ENCODE measurements around the gene HSPG2.

DNA sequence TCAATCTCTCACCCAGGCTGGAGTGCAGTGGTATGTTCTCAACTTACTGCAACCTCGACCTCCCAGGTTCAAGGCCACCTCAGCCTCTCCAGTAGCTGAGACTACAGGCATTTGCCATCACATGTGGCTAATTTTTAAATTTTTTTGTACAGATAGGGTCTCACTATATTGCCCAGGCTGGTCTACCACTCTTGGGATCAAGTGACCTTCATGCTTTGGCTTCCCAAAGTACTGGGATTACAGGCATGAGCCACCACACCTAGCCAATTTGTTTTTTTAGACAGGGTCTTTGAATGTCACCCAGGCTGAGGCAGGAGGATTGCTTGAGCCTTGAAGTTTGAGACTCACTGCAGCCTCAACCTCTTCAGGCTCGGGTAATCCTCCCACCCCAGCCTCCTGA is 144.0 kb downstream of the HSPG2 start:
- TF ChIP-seq, protein P1, sequence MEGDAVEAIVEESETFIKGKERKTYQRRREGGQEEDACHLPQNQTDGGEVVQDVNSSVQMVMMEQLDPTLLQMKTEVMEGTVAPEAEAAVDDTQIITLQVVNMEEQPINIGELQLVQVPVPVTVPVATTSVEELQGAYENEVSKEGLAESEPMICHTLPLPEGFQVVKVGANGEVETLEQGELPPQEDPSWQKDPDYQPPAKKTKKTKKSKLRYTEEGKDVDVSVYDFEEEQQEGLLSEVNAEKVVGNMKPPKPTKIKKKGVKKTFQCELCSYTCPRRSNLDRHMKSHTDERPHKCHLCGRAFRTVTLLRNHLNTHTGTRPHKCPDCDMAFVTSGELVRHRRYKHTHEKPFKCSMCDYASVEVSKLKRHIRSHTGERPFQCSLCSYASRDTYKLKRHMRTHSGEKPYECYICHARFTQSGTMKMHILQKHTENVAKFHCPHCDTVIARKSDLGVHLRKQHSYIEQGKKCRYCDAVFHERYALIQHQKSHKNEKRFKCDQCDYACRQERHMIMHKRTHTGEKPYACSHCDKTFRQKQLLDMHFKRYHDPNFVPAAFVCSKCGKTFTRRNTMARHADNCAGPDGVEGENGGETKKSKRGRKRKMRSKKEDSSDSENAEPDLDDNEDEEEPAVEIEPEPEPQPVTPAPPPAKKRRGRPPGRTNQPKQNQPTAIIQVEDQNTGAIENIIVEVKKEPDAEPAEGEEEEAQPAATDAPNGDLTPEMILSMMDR (IDR thresholded peaks at IDR 0.05; ENCODE audit: insufficient read depth, low read length) = no peak
- TF ChIP-seq GABPA (IDR thresholded peaks at IDR 0.05; ENCODE audit: low read depth) (no peak), POLR2AphosphoS5 (IDR thresholded peaks at IDR 0.05; ENCODE audit: low read depth) (no peak), SPI1 (IDR thresholded peaks at IDR 0.05; ENCODE audit: borderline replicate concordance, low read depth) (no peak)
- TF ChIP-seq, protein P2, sequence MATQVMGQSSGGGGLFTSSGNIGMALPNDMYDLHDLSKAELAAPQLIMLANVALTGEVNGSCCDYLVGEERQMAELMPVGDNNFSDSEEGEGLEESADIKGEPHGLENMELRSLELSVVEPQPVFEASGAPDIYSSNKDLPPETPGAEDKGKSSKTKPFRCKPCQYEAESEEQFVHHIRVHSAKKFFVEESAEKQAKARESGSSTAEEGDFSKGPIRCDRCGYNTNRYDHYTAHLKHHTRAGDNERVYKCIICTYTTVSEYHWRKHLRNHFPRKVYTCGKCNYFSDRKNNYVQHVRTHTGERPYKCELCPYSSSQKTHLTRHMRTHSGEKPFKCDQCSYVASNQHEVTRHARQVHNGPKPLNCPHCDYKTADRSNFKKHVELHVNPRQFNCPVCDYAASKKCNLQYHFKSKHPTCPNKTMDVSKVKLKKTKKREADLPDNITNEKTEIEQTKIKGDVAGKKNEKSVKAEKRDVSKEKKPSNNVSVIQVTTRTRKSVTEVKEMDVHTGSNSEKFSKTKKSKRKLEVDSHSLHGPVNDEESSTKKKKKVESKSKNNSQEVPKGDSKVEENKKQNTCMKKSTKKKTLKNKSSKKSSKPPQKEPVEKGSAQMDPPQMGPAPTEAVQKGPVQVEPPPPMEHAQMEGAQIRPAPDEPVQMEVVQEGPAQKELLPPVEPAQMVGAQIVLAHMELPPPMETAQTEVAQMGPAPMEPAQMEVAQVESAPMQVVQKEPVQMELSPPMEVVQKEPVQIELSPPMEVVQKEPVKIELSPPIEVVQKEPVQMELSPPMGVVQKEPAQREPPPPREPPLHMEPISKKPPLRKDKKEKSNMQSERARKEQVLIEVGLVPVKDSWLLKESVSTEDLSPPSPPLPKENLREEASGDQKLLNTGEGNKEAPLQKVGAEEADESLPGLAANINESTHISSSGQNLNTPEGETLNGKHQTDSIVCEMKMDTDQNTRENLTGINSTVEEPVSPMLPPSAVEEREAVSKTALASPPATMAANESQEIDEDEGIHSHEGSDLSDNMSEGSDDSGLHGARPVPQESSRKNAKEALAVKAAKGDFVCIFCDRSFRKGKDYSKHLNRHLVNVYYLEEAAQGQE (IDR thresholded peaks at IDR 0.05; ENCODE audit: insufficient replicate concordance, low read depth) = no peak
